GM18498 (cell line): ENCODE data around the gene TNNC2.
A peak's percentile ranks its signal among the peaks of the same experiment; 100 is the strongest.
"Not testable (repeated sequence)": the region's sequence is repeated elsewhere in the genome, so short reads cannot be mapped to it uniquely, and the experiment has no call there.

ENCODE experiments used
- ATAC-seq: cut with Tn5 transposase; IDR thresholded peaks from one replicate; pipeline ENCODE4 v1.9.1; 2021; ENCODE audit warnings: mild to moderate bottlenecking, moderate library complexity; ENCODE audit not compliant: unreplicated experiment

The TNNC2 gene

DNA sequence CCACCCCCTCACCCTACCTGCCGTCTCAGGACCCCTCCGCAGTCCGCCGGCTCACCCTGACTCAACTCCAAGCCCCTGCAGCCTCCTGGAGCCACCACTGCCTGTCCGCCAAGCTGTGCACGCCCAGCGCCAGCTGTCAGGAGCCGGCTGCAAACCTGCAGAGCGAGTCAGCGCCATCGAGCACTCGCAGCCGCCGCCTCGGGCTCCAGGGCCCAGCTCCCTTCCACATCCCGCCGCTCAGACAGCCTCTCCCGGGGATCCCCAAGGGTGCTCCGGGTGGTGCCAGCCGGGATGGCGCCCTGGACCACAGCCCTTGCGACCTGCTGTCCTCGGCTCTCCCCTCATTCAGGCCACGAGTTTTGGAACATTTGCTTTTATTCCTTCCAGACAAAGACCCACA, 4.3 kb downstream of the TNNC2 start:
- no peak for ATAC-seq

DNA sequence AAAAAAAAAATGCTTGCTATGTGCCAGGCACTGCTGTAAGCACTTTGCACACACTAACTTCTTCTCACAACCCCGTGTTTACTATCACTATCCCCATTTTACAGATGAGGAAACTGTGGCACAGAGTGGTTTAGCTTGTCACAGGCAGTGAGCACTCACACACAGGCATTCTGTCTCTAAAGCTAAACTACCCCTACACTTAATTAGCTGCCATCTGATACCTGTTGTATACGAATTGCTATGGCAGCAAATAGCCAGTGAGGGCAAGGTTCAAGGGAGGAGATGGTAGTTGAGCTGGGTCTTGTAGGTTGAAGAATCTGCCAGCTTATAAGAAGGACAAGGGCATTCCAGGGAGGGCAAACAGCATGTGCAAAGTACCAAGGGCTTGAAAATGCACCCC, 5.2 kb downstream of the TNNC2 start:
- no peak for ATAC-seq

DNA sequence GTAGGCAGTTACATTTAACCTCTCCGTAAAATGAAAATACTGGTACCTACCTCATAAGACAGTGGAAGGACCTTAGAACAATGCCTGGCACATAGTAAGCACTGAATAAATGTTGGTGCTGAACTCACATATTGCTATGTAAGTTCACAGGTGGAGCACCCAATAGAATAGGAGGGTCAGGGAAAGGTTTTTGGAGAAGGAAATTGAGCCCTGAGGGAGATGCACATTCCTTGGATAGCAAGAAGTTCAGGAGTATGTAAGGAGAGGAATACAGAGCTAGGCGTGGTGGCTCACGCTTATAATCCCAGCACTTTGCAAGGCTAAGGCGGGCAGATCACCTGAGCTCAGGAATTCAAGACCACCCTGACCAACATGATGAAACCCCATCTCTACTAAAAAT, 7.6 kb downstream of the TNNC2 start:
- no peak for ATAC-seq

DNA sequence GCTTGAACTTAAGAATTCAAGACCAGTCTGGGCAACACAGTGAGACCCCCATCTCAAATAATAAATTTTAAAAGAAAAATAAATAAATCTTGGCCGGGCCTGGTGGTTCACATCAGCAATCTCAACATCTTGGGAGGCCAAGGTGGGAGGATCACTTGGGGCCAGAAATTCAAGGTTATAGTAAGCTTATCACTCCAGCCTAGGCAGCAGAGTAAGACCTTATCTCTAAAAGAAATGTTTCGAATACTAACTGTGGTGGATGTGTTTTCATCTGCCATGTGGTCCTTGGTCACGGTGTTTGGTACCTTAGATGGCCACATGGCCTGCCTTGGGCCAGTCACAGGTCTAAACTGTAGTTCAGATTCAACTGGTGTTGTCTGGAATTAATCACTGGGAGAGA, 8.9 kb downstream of the TNNC2 start:
- no peak for ATAC-seq

DNA sequence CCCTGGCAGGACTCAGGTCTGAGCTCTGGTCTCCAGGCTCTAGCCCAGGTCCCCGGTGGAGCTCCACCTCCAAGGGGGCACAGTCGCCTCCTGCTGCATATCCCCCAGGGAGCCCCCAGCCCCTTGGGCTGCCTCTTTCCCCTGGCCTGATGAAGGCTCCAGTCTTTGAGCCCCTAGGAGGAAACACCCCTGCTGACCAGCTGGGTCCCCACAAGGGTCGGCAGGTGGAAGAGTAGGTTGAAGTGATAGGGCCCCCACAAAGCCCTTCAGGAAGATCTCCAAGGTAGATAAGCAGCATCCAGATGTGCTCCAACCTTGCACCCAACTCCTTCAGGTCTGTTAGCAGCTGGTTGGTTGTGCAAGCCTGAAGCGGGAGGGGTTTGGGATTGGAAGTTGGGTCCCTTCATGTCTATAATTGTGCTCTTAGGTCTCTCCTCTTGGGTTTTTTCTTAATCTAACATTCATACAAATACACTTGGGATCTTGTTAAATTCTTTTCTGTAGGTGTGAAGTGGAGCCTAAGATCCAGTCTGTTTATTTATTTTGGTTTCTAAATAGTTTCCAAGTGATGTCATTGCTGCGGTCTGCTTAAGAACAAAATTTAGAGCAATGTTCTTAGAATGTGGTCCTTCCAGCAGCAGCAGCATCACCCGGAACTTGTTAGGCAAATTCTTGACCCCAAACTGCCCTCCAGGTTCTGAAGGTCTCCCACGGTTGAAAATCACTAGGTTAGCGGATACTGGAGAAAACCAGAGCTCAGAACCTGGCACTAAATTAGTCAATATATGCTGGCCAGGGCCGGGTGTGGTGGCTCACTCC, 9.5 kb downstream of the TNNC2 start:
- ATAC-seq: no peak

DNA sequence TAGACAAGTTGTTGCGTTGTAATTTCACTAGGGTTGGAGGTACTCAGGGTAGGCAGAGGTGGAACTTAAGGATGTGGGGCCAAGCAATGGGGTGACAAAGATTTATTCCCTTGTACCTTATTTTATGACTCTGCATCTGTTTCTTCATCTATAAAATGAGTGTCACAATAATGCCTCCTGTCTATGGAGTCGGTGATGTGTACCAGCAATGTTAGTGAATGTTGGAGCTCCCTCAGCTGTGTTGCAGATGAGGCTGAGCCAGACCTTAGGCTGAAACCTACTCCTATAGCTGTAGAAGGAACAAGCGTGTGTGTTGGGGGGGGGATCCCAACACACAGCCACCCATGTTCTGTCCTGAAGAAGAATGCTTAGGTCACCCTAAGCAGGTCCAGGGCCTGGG, 10.2 kb downstream of the TNNC2 start:
- ATAC-seq: no peak

DNA sequence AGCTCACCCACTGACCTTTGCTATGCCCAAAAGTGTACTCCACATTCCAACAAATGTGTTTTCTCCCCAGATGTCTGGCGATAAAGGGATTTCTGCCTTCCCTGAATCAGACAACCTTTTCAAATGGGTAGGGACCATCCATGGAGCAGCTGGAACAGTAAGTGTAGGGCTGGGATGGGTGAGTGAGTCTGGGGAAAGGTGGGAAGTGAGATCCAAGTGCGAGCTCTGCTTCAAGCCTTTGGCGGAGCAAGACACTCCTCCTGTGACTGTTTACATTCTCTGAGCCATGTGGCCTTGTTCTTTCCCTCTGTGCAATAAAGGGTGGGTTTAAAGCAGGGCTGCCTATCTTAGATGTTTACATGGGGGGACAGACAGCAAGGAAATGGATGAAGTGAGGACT, 12.8 kb downstream of the TNNC2 start:
- ATAC-seq: no peak

DNA sequence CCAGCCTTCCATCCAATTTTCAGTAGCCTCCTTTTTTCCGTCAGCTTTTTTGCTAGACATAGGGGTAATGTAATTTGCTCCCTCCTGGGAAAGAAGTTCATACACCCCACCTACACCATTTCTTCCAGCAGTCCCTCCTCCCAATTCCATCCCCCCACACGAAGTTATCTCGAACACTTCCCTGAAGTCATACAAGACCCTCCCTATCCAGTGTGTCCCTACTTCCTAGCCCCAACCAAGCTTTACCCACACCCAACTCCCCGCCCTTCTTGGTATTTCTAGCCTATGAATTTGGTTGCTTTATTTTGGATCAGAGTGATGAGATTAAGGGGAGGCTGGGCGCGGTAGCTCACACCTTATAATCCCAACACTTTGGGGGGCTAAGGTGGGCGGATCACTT, 13.6 kb downstream of the TNNC2 start:
- ATAC-seq: no peak

DNA sequence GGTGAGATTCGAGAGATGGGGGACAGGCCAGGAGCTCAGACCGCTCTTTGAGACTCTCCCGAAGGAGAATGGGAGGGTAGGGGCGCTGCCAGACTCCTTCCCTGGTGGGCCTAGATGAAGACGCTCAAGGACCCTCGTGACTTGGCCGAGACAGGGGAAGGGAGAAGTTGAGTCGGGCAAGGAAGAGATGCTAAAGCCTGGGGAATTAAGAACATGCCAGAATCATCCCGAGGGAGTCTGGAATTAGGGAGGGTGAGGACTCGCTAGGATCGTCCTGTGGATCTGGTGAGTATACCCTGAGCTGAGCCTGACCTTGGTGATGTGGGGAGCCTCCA, 14.1 kb downstream of the TNNC2 start:
- no peak for ATAC-seq

DNA sequence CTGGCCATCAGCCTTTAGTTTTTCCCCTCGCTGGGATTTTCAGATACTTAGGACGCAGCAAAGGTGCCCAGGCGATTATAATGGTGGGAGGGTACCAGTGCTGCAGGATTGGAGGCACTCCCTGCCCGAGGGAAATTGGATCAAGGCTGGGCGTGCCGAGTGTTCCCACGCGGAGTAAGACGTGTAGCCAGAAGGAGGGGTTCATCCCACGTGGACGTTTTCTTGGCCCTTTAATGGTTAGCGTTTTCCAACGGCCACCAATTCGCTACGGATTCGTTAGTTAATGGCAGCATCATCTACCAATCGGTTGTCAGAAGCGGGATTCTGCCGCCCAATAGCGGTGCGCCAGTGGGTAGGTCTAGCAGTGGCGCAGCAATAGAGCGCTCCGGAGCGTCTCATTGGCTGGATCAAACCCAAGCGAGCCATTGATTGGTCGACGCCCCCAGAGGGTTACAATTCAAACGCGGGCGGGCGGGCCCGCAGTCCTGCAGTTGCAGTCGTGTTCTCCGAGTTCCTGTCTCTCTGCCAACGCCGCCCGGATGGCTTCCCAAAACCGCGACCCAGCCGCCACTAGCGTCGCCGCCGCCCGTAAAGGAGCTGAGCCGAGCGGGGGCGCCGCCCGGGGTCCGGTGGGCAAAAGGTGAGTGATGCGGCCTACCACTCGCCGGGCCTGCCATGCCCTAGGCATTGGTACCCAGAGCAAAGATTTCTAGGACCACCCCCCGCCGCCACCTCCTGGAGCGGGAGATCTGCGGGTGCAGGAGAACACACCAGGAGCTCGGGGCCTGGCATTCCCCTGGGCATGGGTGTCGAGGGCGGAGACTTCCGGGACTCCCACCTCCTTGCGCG, 14.7 kb downstream of the TNNC2 start, which contains the start of gene UBE2C:
UBE2C (plus strand) TSS at position 488 of the 849 bp plus-strand sequence; CDS start at position 540, 52 bp downstream.
- peak; percentile 99 for ATAC-seq

DNA sequence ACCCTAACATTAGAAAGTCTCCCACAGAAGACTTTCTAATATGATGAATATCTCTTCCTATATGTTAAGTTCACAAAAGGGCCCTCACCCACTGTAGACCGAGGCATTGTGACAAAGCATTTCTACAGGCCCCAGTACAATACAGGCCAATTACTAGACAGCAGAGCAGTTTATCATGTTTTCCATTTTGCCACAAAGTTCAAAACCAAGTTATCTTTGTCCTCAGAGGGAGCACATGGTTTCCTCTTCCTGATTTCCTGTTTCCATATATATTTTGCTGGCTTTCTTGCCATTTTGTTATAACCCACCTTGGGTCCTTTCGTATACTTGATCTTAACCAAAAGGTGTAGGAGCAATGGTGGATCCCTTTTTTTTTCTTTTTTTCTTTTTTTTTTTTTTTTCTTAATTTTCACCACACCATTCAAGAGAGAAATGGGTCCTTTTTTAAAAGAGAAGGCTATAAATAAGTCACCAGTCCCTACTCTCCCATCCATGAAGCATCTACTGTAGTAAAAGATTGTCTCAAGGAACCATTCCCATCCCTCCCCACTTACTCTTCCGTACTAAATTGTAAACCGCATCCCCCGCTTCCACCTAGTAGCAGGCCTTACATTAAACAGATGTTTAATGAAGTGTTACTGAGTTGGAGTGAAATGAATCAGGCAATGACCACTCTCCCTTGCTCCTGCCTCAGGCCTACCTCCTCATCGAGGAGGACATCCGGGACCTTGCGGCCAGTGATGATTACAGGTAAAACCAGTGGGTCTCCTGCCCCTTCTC, 16.7 kb downstream of the TNNC2 start:
- ATAC-seq: no peak

DNA sequence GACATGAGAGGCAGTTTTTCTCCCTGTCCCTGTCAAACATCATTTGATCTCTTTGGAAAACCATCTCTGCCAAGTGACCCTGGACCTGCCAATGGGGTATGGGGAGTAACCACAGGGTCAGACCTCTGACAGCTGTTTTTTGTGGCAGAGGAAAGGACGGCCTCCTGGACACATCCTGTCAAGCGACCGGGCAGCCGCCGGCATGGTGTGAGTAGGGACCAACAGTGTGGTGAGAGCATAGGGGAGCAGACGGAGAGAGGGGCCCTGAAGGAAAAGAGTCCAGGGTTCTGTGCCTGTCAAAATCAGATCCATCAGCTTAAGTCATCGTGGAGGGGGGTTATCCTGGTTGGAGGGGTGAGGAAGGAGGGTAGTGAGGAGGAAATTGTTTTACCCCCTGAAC, 25.3 kb downstream of the TNNC2 start:
- no peak for ATAC-seq

DNA sequence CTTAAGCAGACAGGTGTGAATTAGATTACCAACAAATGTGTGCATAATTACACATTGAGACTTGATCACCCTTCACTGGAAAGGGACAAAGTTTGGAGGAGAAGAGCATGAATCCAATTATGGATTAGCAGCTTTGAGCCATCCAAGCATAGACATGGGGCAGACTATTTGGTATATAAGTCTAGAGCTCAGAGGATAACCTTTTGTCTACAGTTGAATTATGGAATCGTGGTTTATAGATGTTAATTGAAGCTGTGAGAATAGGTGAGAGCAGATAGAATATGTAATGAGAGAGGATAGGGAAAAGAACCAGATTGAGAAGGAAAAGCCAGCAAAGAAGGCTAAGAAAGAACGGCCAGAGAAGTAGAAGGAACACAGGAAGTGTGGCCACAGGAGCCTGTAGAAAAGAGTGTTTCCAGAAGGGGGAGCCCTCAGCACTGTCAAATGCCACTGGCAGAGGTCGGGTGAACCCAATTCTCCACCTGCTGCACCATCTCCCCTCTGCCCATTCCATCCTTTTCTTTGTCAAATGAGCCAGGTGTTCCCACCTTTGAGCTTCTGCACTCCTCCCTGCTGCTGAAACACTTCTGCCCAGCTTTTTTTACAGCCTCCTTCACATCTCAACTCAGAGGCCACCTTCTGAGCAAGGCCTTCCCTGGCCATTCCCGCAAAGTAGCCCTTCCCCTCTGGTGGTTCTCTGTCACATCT, 28.0 kb downstream of the TNNC2 start:
- no peak for ATAC-seq

DNA sequence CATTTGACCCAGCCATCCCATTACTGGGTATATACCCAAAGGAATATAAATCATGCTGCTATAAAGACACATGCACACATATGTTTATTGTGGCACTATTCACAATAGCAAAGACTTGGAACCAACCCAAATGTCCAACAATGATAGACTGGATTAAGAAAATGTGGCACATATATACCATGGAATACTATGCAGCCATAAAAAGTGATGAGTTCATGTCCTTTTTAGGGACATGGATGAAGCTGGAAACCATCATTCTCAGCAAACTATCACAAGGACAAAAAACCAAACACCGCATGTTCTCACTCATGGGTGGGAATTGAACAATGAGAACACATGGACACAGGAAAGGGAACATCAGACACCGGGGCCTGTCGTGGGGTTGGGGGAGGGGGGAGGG, 29.2 kb downstream of the TNNC2 start:
- ATAC-seq: not testable (repeated sequence)

DNA sequence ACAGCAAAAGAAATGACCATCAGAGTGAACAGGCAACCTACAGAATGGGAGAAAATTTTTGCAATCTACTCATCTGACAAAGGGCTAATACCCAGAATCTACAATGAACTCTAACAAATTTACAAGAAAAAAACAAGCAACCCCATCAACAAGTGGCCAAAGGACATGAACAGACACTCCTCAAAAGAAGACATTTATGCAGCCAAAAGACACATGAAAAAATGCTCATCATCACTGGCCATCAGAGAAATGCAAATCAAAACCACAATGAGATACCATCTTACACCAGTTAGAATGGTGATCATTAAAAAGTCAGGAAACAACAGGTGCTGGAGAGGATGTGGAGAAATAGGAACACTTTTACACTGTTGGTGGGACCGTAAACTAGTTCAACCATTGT, 29.6 kb downstream of the TNNC2 start:
- ATAC-seq: not testable (repeated sequence)

DNA sequence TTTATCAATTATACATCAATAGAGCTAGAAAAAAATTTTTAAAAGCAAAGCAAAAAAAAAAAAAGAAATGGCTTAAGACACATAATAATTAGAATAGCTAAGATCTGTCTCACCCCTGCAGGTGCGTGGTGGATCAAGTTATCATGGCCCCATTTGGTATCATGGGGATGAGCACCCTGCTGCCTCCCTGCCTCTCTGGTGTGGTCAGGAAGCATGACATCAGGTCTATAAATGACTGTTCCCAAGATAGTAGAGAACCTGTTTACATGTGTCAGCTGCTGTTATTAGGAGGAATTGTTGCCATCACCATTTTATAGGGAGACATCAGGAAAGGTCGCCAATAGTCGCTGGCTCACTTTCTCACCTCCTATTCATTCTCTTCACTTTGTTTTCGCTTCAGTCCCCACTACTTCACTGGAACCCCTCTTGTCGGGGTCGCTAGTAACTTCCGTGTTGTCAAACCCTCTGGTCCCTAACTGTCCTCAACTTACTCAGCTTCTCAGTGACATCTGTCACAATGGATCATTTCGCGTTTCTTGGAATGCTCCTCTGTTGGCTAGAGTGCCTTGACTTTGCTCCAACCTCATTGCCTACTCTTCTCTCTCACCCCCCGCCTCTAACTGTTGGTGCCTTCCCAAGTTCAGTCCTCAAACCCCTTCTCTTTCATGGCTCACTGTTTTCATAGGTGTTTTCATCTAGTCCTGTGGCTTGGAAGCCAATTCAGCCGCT, 30.6 kb downstream of the TNNC2 start:
- ATAC-seq: no peak

DNA sequence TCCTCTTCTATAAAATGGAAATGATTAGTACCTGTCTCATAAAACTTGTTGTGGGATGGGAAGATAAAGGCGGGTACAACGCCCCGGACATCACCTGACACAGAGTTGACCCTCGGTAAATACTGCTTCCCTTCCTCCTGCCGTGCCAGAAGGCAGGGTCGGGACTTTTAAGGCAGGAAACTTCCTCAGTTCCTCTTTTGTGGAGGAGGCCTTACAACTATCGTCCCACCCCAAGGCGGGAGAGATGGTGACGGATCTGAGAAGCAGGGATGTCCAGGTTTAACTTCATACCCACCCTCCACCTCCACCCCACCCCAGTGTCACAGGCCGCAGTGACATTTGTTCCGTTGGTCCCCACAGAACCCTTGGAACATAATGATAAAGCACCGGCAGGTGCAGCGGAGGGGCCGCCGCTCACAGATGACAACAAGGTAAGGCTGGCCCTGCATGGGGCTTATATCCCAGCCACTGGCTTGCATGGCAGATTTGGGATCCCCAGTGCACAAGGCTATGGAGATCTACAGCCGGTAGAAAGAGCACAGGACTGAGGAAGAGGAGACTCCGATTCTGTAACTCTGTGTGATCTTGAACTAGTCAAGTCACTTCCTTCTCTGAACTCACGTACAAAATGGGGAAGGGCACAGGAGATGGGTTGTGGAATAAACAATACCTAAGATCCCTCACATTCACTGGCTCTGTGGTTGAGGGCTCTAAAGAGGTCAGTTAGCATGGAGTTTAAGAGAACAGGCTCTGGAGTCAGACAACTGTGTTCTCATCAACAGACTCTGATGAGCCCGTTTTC, 34.6 kb downstream of the TNNC2 start:
- peak; percentile 14 for ATAC-seq

DNA sequence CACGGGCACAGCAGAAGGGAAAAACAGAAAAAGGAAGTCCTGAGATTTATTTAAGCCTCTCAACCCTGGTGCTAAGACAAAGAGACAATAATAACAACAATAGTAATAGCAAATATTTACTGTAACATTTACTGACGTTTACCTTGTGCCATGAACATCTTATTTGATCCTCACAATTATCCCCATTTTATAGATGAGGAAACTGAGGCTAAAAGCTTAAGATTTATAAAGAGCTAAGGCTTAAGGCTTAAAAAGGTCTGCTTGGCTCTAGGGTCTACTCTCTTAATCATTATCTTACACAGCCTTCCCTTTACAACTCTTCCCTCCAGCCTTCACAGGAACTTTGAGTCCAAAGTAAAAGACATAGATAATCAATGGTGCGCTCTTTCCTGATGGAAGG, 38.8 kb downstream of the TNNC2 start:
- ATAC-seq: no peak

DNA sequence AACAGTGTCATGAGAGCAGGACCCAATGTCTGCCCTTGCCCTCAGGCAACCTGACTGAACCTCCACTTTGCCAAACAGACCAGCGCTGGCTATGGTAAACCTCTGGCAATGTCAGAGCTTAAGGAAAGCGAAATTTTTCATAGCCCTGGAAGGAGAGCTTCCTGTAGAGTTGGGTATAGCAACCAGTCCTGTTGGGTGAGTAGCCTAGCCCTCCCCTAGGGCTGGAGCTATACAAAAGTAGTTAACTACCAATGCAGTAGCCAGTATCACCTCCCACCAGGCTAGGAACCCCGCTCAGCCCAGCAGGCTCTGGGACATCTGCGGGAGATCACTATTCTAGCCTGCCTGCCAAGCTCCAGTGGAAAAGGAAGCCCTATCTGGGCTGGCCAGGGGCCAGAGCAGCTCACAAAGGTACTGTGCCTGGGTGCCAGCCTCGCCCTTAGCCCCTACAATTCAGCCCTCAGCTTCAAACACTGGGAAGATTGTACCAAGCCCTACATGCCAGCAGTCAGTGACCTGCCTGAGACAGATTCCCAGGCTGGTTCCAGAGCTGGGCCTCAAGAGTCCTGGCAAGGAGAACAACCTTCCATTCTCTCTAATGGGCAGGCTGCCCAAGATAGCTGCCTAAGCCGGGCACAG, 43.3 kb downstream of the TNNC2 start:
- ATAC-seq: no peak
